H9 (cell line): ENCODE data around the gene ZBTB16. TPM values are rescaled to one million over a fixed set of nuclear protein-coding genes. Genes with fewer than 3 reads are reported as not detected.

ENCODE experiments used
- DNase-seq: peaks from one replicate; pipeline ENCODE4 v3.0.0-alpha.2; 2017
- H2AFZ ChIP-seq: one replicate; pipeline ENCODE4 v1.6.1; 2013; ENCODE audit warnings: mild to moderate bottlenecking, low read length, control low read depth, moderate library complexity
- H2AK5ac ChIP-seq: 2 replicates; pipeline ENCODE4 v1.6.1; 2013; ENCODE audit warnings: low read length, control low read depth, mixed read lengths; ENCODE audit not compliant: insufficient read length
- H2BK120ac ChIP-seq: one replicate; pipeline ENCODE4 v1.6.1; 2013; ENCODE audit warnings: low read depth, mild to moderate bottlenecking, low read length, control low read depth, inconsistent platforms; ENCODE audit not compliant: poor library complexity, severe bottlenecking
- H2BK12ac ChIP-seq: 2 replicates; pipeline ENCODE4 v1.6.1; 2013; ENCODE audit warnings: low read length, control low read depth, mixed read lengths, low read depth; ENCODE audit not compliant: insufficient read length
- H2BK15ac ChIP-seq: 2 replicates; pipeline ENCODE4 v1.6.1; 2013; ENCODE audit warnings: low read depth, low read length, control low read depth
- H2BK20ac ChIP-seq: one replicate; pipeline ENCODE4 v1.6.1; 2013; ENCODE audit warnings: low read depth, mild to moderate bottlenecking, low read length, control low read depth, inconsistent platforms; ENCODE audit not compliant: poor library complexity, severe bottlenecking
- H2BK5ac ChIP-seq: 2 replicates; pipeline ENCODE4 v1.6.1; 2013; ENCODE audit warnings: low read length, control low read depth, mixed read lengths; ENCODE audit not compliant: insufficient read length
- H3K14ac ChIP-seq: 2 replicates; pipeline ENCODE4 v1.6.1; 2013; ENCODE audit warnings: low read length, control low read depth; ENCODE audit not compliant: insufficient read depth
- H3K18ac ChIP-seq: 2 replicates; pipeline ENCODE4 v1.6.1; 2013; ENCODE audit warnings: low read depth, mild to moderate bottlenecking, mixed read lengths, low read length, control low read depth; ENCODE audit not compliant: insufficient read length
- H3K23ac ChIP-seq: 2 replicates; pipeline ENCODE4 v1.6.1; 2013; ENCODE audit warnings: low read length, control low read depth, mixed read lengths, low read depth; ENCODE audit not compliant: insufficient read length
- H3K23me2 ChIP-seq: 2 replicates; pipeline ENCODE4 v1.6.1; 2013; ENCODE audit warnings: low read depth, mild to moderate bottlenecking, mixed read lengths, low read length, control low read depth; ENCODE audit not compliant: insufficient read length, poor library complexity, severe bottlenecking
- H3K27ac ChIP-seq: 2 replicates; pipeline ENCODE4 v1.5.1; 2013; ENCODE audit warnings: low read length, control low read depth, mixed read lengths, low read depth; ENCODE audit not compliant: insufficient read length
- H3K27me3 ChIP-seq: 2 replicates; pipeline ENCODE4 v1.6.1; 2013; ENCODE audit warnings: low read length, control low read depth, inconsistent platforms; ENCODE audit not compliant: insufficient read depth
- H3K4ac ChIP-seq: 2 replicates; pipeline ENCODE4 v1.6.1; 2013; ENCODE audit warnings: low read depth, mild to moderate bottlenecking, control low read depth, inconsistent platforms, low read length, moderate library complexity
- H3K4me1 ChIP-seq: 2 replicates; pipeline ENCODE4 v1.6.1; 2013; ENCODE audit warnings: low read length, control low read depth, inconsistent platforms; ENCODE audit not compliant: insufficient read depth
- H3K4me2 ChIP-seq: 2 replicates; pipeline ENCODE4 v1.6.1; 2013; ENCODE audit warnings: low read length, control low read depth, mixed read lengths; ENCODE audit not compliant: insufficient read length, insufficient read depth
- H3K56ac ChIP-seq: 2 replicates; pipeline ENCODE4 v1.6.1; 2013; ENCODE audit warnings: low read depth, mild to moderate bottlenecking, mixed read lengths, low read length, control low read depth; ENCODE audit not compliant: insufficient read length
- H3K79me1 ChIP-seq: 2 replicates; pipeline ENCODE4 v1.6.1; 2013; ENCODE audit warnings: low read depth, mild to moderate bottlenecking, moderate library complexity, low read length, control low read depth, inconsistent platforms; ENCODE audit not compliant: insufficient read depth, poor library complexity, severe bottlenecking
- H3K79me2 ChIP-seq: 2 replicates; pipeline ENCODE4 v1.6.1; 2013; ENCODE audit warnings: low read length, control low read depth, inconsistent platforms; ENCODE audit not compliant: insufficient read depth
- H3K9ac ChIP-seq: 2 replicates; pipeline ENCODE4 v1.6.1; 2013; ENCODE audit warnings: low read length, control low read depth, mixed read lengths; ENCODE audit not compliant: insufficient read length; ENCODE audit errors: extremely low read depth
- H3K9me3 ChIP-seq: one replicate; pipeline ENCODE4 v1.6.1; 2013; ENCODE audit warnings: low read depth, low read length, inconsistent platforms; ENCODE audit not compliant: control insufficient read depth
- H3T11ph ChIP-seq: one replicate; pipeline ENCODE4 v1.6.1; 2013; ENCODE audit warnings: mild to moderate bottlenecking, low read length, control low read depth, inconsistent platforms
- H4K20me1 ChIP-seq: one replicate; pipeline ENCODE4 v1.6.1; 2013; ENCODE audit not compliant: control insufficient read depth, insufficient read length, insufficient read depth
- H4K5ac ChIP-seq: 2 replicates; pipeline ENCODE4 v1.6.1; 2013; ENCODE audit warnings: low read depth, mild to moderate bottlenecking, mixed read lengths, low read length, control low read depth; ENCODE audit not compliant: insufficient read length
- H4K8ac ChIP-seq: replicated peaks from 2 replicates; pipeline ENCODE4 v1.6.1; 2013; ENCODE audit warnings: low read length, control low read depth, mixed read lengths, low read depth; ENCODE audit not compliant: insufficient read length
- H4K91ac ChIP-seq: 2 replicates; pipeline ENCODE4 v1.6.1; 2013; ENCODE audit warnings: low read depth, mild to moderate bottlenecking, moderate library complexity, mixed read lengths, low read length, control low read depth; ENCODE audit not compliant: insufficient read length
- H3K27ac Mint-ChIP-seq, 3 experiments: 2 replicates in 2 of 3; 3 replicates in 1 of 3; pipeline ENCODE4 v1.8.0; 2020 to 2021; ENCODE audit warnings: mixed read lengths in 3 of 3, mild to moderate bottlenecking in 1 of 3, moderate library complexity in 1 of 3
- H3K27me3 Mint-ChIP-seq: 2 replicates; pipeline ENCODE4 v1.8.0; 2021; ENCODE audit warnings: low read depth, mild to moderate bottlenecking, moderate library complexity, mixed read lengths
- H3K36me3 Mint-ChIP-seq, 3 experiments: 2 replicates in 2 of 3; 3 replicates in 1 of 3; pipeline ENCODE4 v1.8.0; 2020 to 2021; ENCODE audit warnings: low read depth in 3 of 3, mixed read lengths in 3 of 3; ENCODE audit not compliant: insufficient read depth in 1 of 3
- H3K4me1 Mint-ChIP-seq, 2 experiments: 2 replicates each; pipeline ENCODE4 v1.8.0; 2020; ENCODE audit warnings: mixed read lengths in 2 of 2
- H3K4me3 Mint-ChIP-seq, 2 experiments: 2 replicates in 1 of 2; 3 replicates in 1 of 2; pipeline ENCODE4 v1.8.0; 2020 to 2021; ENCODE audit warnings: mild to moderate bottlenecking in 2 of 2, mixed read lengths in 2 of 2, moderate library complexity in 1 of 2
- H3K9me3 Mint-ChIP-seq, 2 experiments: 2 replicates in 1 of 2; 3 replicates in 1 of 2; pipeline ENCODE4 v1.8.0; 2020; ENCODE audit warnings: mild to moderate bottlenecking in 2 of 2, mixed read lengths in 2 of 2, moderate library complexity in 1 of 2
- WGBS: extraction: QIAGEN DNeasy Blood & Tissue Kit; methylation state at CpG from one replicate; pipeline ENCODE4 v1.1.7; 2013; ENCODE audit warnings: missing lambda C conversion rate, low lambda C conversion rate, mixed read lengths; ENCODE audit not compliant: insufficient read length; ENCODE audit errors: extremely low coverage; 5-methylcytosine and 5-hydroxymethylcytosine counted together
- total RNA-seq: library from RNA; stranded (reverse); gene quantifications from 2 replicates; pipeline ENCODE4 v1.2.1, GENCODE V29; 2021
- TF ChIP-seq, protein P1 (sequence below): fragments of 200-600 bp; sonication (generic); conservative IDR thresholded peaks from 3 replicates; pipeline ENCODE4 v1.8.0; 2021; ENCODE audit warnings: antibody characterized with exemption, mild to moderate bottlenecking

Gene ZBTB16
- total RNA-seq, 1 experiment from 2014 or later = not detected

DNA sequence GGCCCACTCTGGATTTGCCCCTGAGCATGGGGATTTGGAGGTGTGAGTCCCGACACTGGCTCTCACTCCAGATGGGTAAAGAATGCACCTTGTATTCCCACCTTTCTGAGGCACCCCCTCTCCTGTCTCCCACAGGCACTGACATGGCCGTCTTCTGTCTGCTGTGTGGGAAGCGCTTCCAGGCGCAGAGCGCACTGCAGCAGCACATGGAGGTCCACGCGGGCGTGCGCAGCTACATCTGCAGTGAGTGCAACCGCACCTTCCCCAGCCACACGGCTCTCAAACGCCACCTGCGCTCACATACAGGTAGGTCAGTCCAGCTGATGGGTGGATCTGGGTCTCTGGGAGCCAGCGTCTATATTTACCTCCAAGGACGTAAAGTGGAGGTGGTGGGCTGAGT lies 182.5 kb downstream of the ZBTB16 start:
- no peak overlapping the region for H2BK12ac ChIP-seq
- no peak overlapping the region for H3K4me2 ChIP-seq
- H4K91ac ChIP-seq = no peak overlapping the region
- H3K9me3 ChIP-seq = no peaks in the 10 kb centered on the region
- peaks cover 3 to 19% of the 10 kb centered on the region in 2 experiments for H3K4me1 Mint-ChIP-seq
- H2AFZ ChIP-seq = no peak overlapping the region
- no peaks in the 10 kb centered on the region for H3K79me1 ChIP-seq
- no peaks in the 10 kb centered on the region for H3K79me2 ChIP-seq
- no peaks in the 10 kb centered on the region for H3K36me3 Mint-ChIP-seq
- WGBS = no CpG with 5 or more reads among the region's 15 CpGs
- no peak overlapping the region for H3K4ac ChIP-seq
- H3K4me1 ChIP-seq = no peaks in the 10 kb centered on the region
- H3K23me2 ChIP-seq = no peaks in the 10 kb centered on the region
- H4K20me1 ChIP-seq = no peaks in the 10 kb centered on the region
- no peak overlapping the region for H3K4me3 Mint-ChIP-seq
- H2BK20ac ChIP-seq = no peak overlapping the region
- H3K27me3 Mint-ChIP-seq = peaks cover 42% of the 10 kb centered on the region
- no peaks in the 10 kb centered on the region for H3K27me3 ChIP-seq
- TF ChIP-seq, protein P1, sequence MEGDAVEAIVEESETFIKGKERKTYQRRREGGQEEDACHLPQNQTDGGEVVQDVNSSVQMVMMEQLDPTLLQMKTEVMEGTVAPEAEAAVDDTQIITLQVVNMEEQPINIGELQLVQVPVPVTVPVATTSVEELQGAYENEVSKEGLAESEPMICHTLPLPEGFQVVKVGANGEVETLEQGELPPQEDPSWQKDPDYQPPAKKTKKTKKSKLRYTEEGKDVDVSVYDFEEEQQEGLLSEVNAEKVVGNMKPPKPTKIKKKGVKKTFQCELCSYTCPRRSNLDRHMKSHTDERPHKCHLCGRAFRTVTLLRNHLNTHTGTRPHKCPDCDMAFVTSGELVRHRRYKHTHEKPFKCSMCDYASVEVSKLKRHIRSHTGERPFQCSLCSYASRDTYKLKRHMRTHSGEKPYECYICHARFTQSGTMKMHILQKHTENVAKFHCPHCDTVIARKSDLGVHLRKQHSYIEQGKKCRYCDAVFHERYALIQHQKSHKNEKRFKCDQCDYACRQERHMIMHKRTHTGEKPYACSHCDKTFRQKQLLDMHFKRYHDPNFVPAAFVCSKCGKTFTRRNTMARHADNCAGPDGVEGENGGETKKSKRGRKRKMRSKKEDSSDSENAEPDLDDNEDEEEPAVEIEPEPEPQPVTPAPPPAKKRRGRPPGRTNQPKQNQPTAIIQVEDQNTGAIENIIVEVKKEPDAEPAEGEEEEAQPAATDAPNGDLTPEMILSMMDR = no peak
- no peak overlapping the region for H4K5ac ChIP-seq
- H3K14ac ChIP-seq = no peak overlapping the region
- no peak overlapping the region for H3K27ac ChIP-seq
- no peak overlapping the region for H3K18ac ChIP-seq
- H3K9ac ChIP-seq = no peak overlapping the region
- no peak overlapping the region for H3K27ac Mint-ChIP-seq
- H3T11ph ChIP-seq = no peak overlapping the region
- H3K9me3 Mint-ChIP-seq = no peaks in the 10 kb centered on the region
- no peak overlapping the region for H3K23ac ChIP-seq
- H2BK15ac ChIP-seq = no peak overlapping the region
- no peak overlapping the region for H2BK120ac ChIP-seq
- DNase-seq = no peak
- H2BK5ac ChIP-seq = no peak overlapping the region
- H3K56ac ChIP-seq = no peak overlapping the region
- H2AK5ac ChIP-seq = no peak overlapping the region
- H4K8ac ChIP-seq = no peak overlapping the region
